ENCODE data around the gene IL20. TPM values are rescaled to one million over a fixed set of nuclear protein-coding genes. Genes with fewer than 3 reads are reported as not detected.

IL20 gene
- total RNA-seq, 6 experiments from 2014 or later, result not detected

- 86% methylated on average over 3 of the region's 3 CpGs for WGBS (ENCODE audit: insufficient coverage, low coverage, low lambda C conversion rate, missing lambda C conversion rate)
- no peaks in the 10 kb centered on the region for H3K27me3 ChIP-seq
- TF ChIP-seq CTCF (IDR thresholded peaks at IDR 0.05) (no peak), POLR2A (IDR thresholded peaks at IDR 0.05) (no peak)
- H3K4me1 ChIP-seq, result peaks cover 0 to 4% (median 0%) of the 10 kb centered on the region in 4 donors
- no peak overlapping the region for H3K4me3 ChIP-seq
- no peaks in the 10 kb centered on the region for H3K9me3 ChIP-seq
- DNase-seq, result no peak
- H3K27ac ChIP-seq, result no peak overlapping the region
- H3K36me3 ChIP-seq, result no peaks in the 10 kb centered on the region
- intact Hi-C loops (cut with DNase I), result no loop called here
- ATAC-seq, result no peak
Measured at GRCh38 chr1:206896261-206896660, 30.8 kb downstream of the IL20 start.

- 69% methylated on average over 4 of the region's 4 CpGs for WGBS (ENCODE audit: insufficient coverage, low coverage, low lambda C conversion rate, missing lambda C conversion rate)
- no peak for ATAC-seq
- intact Hi-C loops (cut with DNase I), result no loop called here
- H3K27me3 ChIP-seq, result no peaks in the 10 kb centered on the region
- no peak within 1 kb of the TSS for H3K27ac ChIP-seq
- H3K4me3 ChIP-seq, result no peak within 1 kb of the TSS
- no peak for TF ChIP-seq CTCF (IDR thresholded peaks at IDR 0.05)
- H3K9me3 ChIP-seq, result no peaks in the 10 kb centered on the region
- no peak for DNase-seq
- no peaks in the 10 kb centered on the region for H3K36me3 ChIP-seq
- H3K4me1 ChIP-seq, result peaks cover 0 to 4% (median 0%) of the 10 kb centered on the region in 4 donors
Measured at GRCh38 chr1:206897175-206897574, 31.8 kb downstream of the IL20 start, which contains the start of gene IL24. Gene IL24, plus strand, starts transcription at chr1:206897443. Its CDS starts 390 bp downstream, at chr1:206897833.

GRCh38 chr1:206898089-206898914, 32.9 kb downstream of the IL20 start:
- Histone ChIP-seq H3K9me3 (no peaks in the 10 kb centered on the region), H3K27me3 (no peaks in the 10 kb centered on the region), H3K27ac (no peak overlapping the region), H3K4me3 (no peak overlapping the region), H3K36me3 (no peaks in the 10 kb centered on the region), H3K4me1 (peaks cover 0 to 4% (median 0%) of the 10 kb centered on the region in 4 donors)
- ATAC-seq, result no peak
- DNase-seq, result no peak
- TF ChIP-seq CTCF (IDR thresholded peaks at IDR 0.05), result no peak
- TF ChIP-seq POLR2A (IDR thresholded peaks at IDR 0.05), result no peak
- 68% methylated on average over 10 of the region's 11 CpGs for WGBS (ENCODE audit: insufficient coverage, low coverage, low lambda C conversion rate, missing lambda C conversion rate)
- intact Hi-C loops (cut with DNase I), result no loop called here

- H3K9me3 ChIP-seq, result no peaks in the 10 kb centered on the region
- H3K36me3 ChIP-seq, result no peaks in the 10 kb centered on the region
- intact Hi-C loops (cut with DNase I), result no loop called here
- no peak overlapping the region for H3K4me3 ChIP-seq
- H3K27me3 ChIP-seq, result no peaks in the 10 kb centered on the region
- no peak for TF ChIP-seq CTCF (IDR thresholded peaks at IDR 0.05)
- no peak overlapping the region for H3K27ac ChIP-seq
- peaks cover 0 to 4% (median 0%) of the 10 kb centered on the region in 4 donors for H3K4me1 ChIP-seq
- no peak for ATAC-seq
- WGBS (ENCODE audit: insufficient coverage, low coverage, low lambda C conversion rate, missing lambda C conversion rate), result 64% methylated on average over 5 of the region's 13 CpGs
- DNase-seq, result no peak
Measured at GRCh38 chr1:206898915-206899431, 33.5 kb downstream of the IL20 start.
